ENCODE data around the gene INPP5A. TPM values are rescaled to one million over a fixed set of nuclear protein-coding genes. Genes with fewer than 3 reads are reported as not detected.
A peak's percentile ranks its signal among the peaks of the same experiment; 100 is the strongest.
"Not testable (repeated sequence)": the region's sequence is repeated elsewhere in the genome, so short reads cannot be mapped to it uniquely, and the experiment has no call there.

The INPP5A gene
- total RNA-seq, 4 donors from 2014 or later, result 16.9 to 58.2 (median 29.5) TPM

DNA sequence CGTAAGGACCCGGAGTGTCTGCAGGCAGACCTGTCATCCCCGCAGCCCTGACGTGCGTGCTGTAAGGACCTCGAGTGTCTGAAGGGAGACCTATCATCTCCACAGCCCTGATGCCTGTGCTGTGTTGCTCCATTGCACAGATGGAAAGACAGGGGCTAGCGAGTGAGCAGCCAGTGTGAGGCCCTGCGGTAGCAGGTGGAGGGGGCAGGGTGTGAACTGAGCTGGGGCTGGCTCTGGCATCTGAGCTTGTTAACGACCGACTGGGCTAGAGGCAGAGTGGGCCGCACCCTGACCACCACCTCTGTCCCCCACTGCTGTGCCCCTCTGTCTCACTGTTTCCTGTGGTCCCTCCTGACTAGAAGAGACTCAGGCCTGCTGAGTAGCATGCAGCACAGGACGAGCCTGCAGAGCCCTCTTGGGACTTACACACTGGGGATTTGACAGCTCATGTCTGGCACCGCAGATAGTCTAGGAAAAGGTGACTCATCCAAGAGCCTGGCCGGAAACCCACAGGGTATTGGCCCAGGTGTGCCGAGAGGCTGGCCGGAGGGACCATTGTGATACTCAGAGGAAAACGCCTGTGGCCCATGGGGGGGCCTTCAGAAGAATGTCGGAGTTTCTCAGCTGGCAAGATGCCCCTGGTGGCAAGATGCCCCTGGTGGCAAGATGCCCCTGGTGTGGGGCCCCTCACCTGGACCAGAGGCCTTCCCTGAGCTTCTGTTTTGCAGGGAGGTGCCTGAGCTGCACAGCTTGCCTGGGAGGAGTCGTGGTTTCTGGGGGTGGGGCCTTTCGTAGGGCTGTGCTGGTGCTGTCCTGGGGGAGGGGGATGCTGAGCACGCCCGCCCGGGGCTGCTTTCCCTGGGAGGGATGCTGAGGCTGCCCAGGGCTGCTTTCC, 34.3 kb downstream of the INPP5A start:
- no peaks in the 10 kb centered on the region for H3K27me3 ChIP-seq
- TF ChIP-seq POLR2A (IDR thresholded peaks at IDR 0.05) (peak in 1 of 4 donors; percentile 2), CTCF (IDR thresholded peaks at IDR 0.05) (no peak)
- intact Hi-C loops (cut with DNase I), result no loop called here
- H3K27ac ChIP-seq, result peak overlapping the region in 3 of 4 donors; percentile 55 to 64 (median 60)
- WGBS, 2 donors, result 13 to 22% methylated on average over 9 to 11 of the region's 23 CpGs
- no peak for DNase-seq
- H3K36me3 ChIP-seq, result peaks cover 0 to 2% (median 0%) of the 10 kb centered on the region in 3 donors
- no peaks in the 10 kb centered on the region for H3K9me3 ChIP-seq
- H3K4me3 ChIP-seq, result peak overlapping the region in 1 of 4 donors; percentile 31
- H3K4me1 ChIP-seq, result peaks cover 36 to 55% (median 39%) of the 10 kb centered on the region in 3 donors

DNA sequence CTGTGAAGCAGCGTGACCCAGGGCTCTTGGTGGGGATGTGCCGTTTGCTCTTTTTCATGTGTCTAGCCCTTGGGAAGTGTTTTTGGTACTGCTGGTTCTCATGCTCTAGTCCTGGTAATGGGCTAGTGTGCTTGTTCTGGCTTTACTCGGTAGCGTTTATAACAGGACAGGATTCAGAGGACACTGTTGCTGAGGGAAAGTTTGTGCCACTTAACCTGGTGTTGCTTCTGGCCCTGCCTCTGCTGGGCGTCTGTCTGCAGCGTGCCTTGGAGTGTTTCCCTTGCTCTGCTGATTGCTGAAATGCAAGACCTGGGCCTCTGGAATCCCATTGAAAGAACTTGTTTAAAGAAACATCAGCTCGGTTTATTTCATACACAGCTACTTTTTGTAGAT, 35.0 kb downstream of the INPP5A start:
- Histone ChIP-seq H3K4me3 (peak overlapping the region in 1 of 4 donors; percentile 31), H3K4me1 (peaks cover 36 to 61% (median 39%) of the 10 kb centered on the region in 3 donors), H3K27me3 (no peaks in the 10 kb centered on the region), H3K9me3 (no peaks in the 10 kb centered on the region), H3K36me3 (peaks cover 0 to 4% (median 0%) of the 10 kb centered on the region in 3 donors), H3K27ac (peak overlapping the region in 3 of 4 donors; percentile 43 to 60 (median 55))
- DNase-seq, result no peak
- intact Hi-C loops (cut with DNase I), result no loop called here
- WGBS, 2 donors, result 20 to 27% methylated on average over 2 to 3 of the region's 7 CpGs
- no peak for TF ChIP-seq POLR2A (IDR thresholded peaks at IDR 0.05)
- no peak for TF ChIP-seq CTCF (IDR thresholded peaks at IDR 0.05)

GRCh38 chr10:132572946-132573345, 35.4 kb downstream of the INPP5A start:
- DNase-seq; H3K36me3 ChIP-seq; H3K27me3 ChIP-seq; intact Hi-C loops (cut with DNase I); H3K27ac ChIP-seq; H3K4me3 ChIP-seq; H3K9me3 ChIP-seq: not testable (repeated sequence)
- H3K4me1 ChIP-seq, result peaks cover 36 to 65% (median 39%) of the 10 kb centered on the region in 3 donors
- 93 to 99% methylated on average over 11 to 12 of the region's 12 CpGs for WGBS, 2 donors

GRCh38 chr10:132574288-132574687, 36.7 kb downstream of the INPP5A start:
- Histone ChIP-seq H3K4me3 (no peak overlapping the region), H3K36me3 (peaks cover 0 to 4% (median 0%) of the 10 kb centered on the region in 3 donors), H3K27me3 (no peaks in the 10 kb centered on the region), H3K4me1 (peaks cover 36 to 78% (median 39%) of the 10 kb centered on the region in 3 donors), H3K9me3 (no peaks in the 10 kb centered on the region), H3K27ac (no peak overlapping the region)
- 94 to 100% methylated on average over 3 to 8 of the region's 8 CpGs for WGBS, 2 donors
- intact Hi-C loops (cut with DNase I), result no loop called here
- no peak for DNase-seq
- TF ChIP-seq CTCF (IDR thresholded peaks at IDR 0.05) (no peak), POLR2A (IDR thresholded peaks at IDR 0.05) (no peak)

GRCh38 chr10:132574783-132575319, 37.3 kb downstream of the INPP5A start:
- Histone ChIP-seq H3K4me1 (peaks cover 36 to 79% (median 39%) of the 10 kb centered on the region in 3 donors), H3K27ac (peak overlapping the region in 3 of 4 donors; percentile 19 to 53 (median 29)), H3K4me3 (no peak overlapping the region), H3K27me3 (no peaks in the 10 kb centered on the region), H3K9me3 (no peaks in the 10 kb centered on the region), H3K36me3 (peaks cover 0 to 4% (median 0%) of the 10 kb centered on the region in 3 donors)
- WGBS, 2 donors, result 0 to 20% methylated on average over 1 of the region's 19 CpGs
- intact Hi-C loops (cut with DNase I), result no loop called here
- DNase-seq, result no peak
- TF ChIP-seq CTCF (IDR thresholded peaks at IDR 0.05) (no peak), POLR2A (IDR thresholded peaks at IDR 0.05) (no peak)
